Muscle of leg (tissue), 11 donors: ENCODE measurements around the gene LARP1. TPM values are rescaled to one million over a fixed set of nuclear protein-coding genes. Genes with fewer than 3 reads are reported as not detected.
A peak's percentile ranks its signal among the peaks of the same experiment; 100 is the strongest.

ENCODE experiments used
- DNase-seq: peaks from one replicate; pipeline ENCODE4 v3.0.0; 2013
- H3K27ac ChIP-seq: one replicate; pipeline ENCODE4 v1.5.1; 2013; ENCODE audit warnings: mild to moderate bottlenecking, low read length, control low read depth
- H3K27me3 ChIP-seq: one replicate; pipeline ENCODE4 v1.6.1; 2013; ENCODE audit warnings: low read length; ENCODE audit not compliant: control insufficient read depth, insufficient read depth
- H3K36me3 ChIP-seq: one replicate; pipeline ENCODE4 v1.6.1; 2013; ENCODE audit warnings: low read length; ENCODE audit not compliant: control insufficient read depth, insufficient read depth
- H3K4me1 ChIP-seq: one replicate; pipeline ENCODE4 v1.6.1; 2013; ENCODE audit warnings: low read length; ENCODE audit not compliant: control insufficient read depth, insufficient read depth
- H3K4me3 ChIP-seq: one replicate; pipeline ENCODE4 v1.5.1; 2013; ENCODE audit warnings: low read length, control low read depth
- H3K9me3 ChIP-seq: replicated peaks from 2 replicates; pipeline ENCODE4 v1.6.1; 2013; ENCODE audit warnings: low read depth, low read length; ENCODE audit not compliant: control insufficient read depth
- WGBS: methylation state at CpG from one replicate; pipeline ENCODE4 v1.1.5; 2013; ENCODE audit warnings: missing lambda C conversion rate; ENCODE audit not compliant: insufficient coverage; 5-methylcytosine and 5-hydroxymethylcytosine counted together
- polyA plus RNA-seq, 8 donors: library from polyadenylated mRNA; unstranded; fragments of 120-200 nt; gene quantifications; one replicate each; pipeline versions ENCODE4 v1.2.1 to v1.2.3, GENCODE V29; 2013; ENCODE audit warnings: inconsistent platforms in 1 of 8, low replicate concordance in 1 of 8; ENCODE audit not compliant: insufficient read length in 8 of 8, insufficient read depth in 1 of 8
- total RNA-seq: library from RNA; stranded (reverse); fragments of 120-200 nt; gene quantifications from one replicate; pipeline ENCODE4 v1.2.4, GENCODE V29; 2013

Gene LARP1
- total and polyA plus RNA-seq, 9 donors: 35.6 to 114 (median 85.0) TPM

- Histone ChIP-seq H3K36me3 (peaks cover 63% of the 10 kb centered on the region), H3K9me3 (no peaks in the 10 kb centered on the region), H3K4me3 (no peak overlapping the region), H3K4me1 (no peaks in the 10 kb centered on the region), H3K27ac (no peak overlapping the region), H3K27me3 (no peaks in the 10 kb centered on the region)
- DNase-seq: no peak
- no CpG with 5 or more reads among the region's 4 CpGs for WGBS
These were observed 51.0 kb downstream of the LARP1 start for GRCh38 chr5:154806176-154806575.

- H3K36me3 ChIP-seq: peaks cover 59% of the 10 kb centered on the region
- no peak overlapping the region for H3K4me3 ChIP-seq
- H3K27me3 ChIP-seq: no peaks in the 10 kb centered on the region
- no peaks in the 10 kb centered on the region for H3K4me1 ChIP-seq
- DNase-seq: no peak
- H3K9me3 ChIP-seq: no peaks in the 10 kb centered on the region
- no peak overlapping the region for H3K27ac ChIP-seq
- whole genome bisulfite sequencing: 89% methylated on average over 5 of the region's 7 CpGs
These were observed 56.1 kb downstream of the LARP1 start for GRCh38 chr5:154811239-154811638.

GRCh38 chr5:154811653-154812465, 56.7 kb downstream of the LARP1 start:
- Histone ChIP-seq H3K27ac (no peak overlapping the region), H3K36me3 (peaks cover 64% of the 10 kb centered on the region), H3K4me3 (no peak overlapping the region), H3K9me3 (no peaks in the 10 kb centered on the region), H3K4me1 (no peaks in the 10 kb centered on the region), H3K27me3 (no peaks in the 10 kb centered on the region)
- peak; percentile 63 for DNase-seq
- no CpG with 5 or more reads among the region's 3 CpGs for WGBS

- WGBS: 50% methylated on average over 2 of the region's 4 CpGs
- Histone ChIP-seq H3K27me3 (no peaks in the 10 kb centered on the region), H3K9me3 (no peaks in the 10 kb centered on the region), H3K27ac (no peak overlapping the region), H3K4me1 (no peaks in the 10 kb centered on the region), H3K36me3 (peaks cover 74% of the 10 kb centered on the region), H3K4me3 (no peak overlapping the region)
- no peak for DNase-seq
These were observed 58.0 kb downstream of the LARP1 start for GRCh38 chr5:154813158-154813557.

GRCh38 chr5:154813736-154814135, 58.6 kb downstream of the LARP1 start:
- H3K36me3 ChIP-seq: peaks cover 73% of the 10 kb centered on the region
- DNase-seq: no peak
- 77% methylated on average over 5 of the region's 10 CpGs for WGBS

GRCh38 chr5:154815025-154815424, 59.8 kb downstream of the LARP1 start:
- no peak for DNase-seq
- Histone ChIP-seq H3K4me3 (no peak overlapping the region), H3K9me3 (no peaks in the 10 kb centered on the region), H3K36me3 (peaks cover 84% of the 10 kb centered on the region), H3K27me3 (no peaks in the 10 kb centered on the region), H3K4me1 (no peaks in the 10 kb centered on the region), H3K27ac (no peak overlapping the region)
- WGBS: 94% methylated on average over 7 of the region's 11 CpGs

More at GRCh38 chr5:154813736-154814135, 58.6 kb downstream of the LARP1 start:
- Histone ChIP-seq H3K27ac (no peak overlapping the region), H3K4me3 (no peak overlapping the region), H3K4me1 (no peaks in the 10 kb centered on the region), H3K9me3 (no peaks in the 10 kb centered on the region), H3K27me3 (no peaks in the 10 kb centered on the region)

GRCh38 chr5:154815684-154816247, 60.6 kb downstream of the LARP1 start:
- H3K36me3 ChIP-seq: peaks cover 89% of the 10 kb centered on the region
- H3K27ac ChIP-seq: no peak overlapping the region
- WGBS: 70% methylated on average over 3 of the region's 5 CpGs
- H3K9me3 ChIP-seq: no peaks in the 10 kb centered on the region
- no peaks in the 10 kb centered on the region for H3K27me3 ChIP-seq
- DNase-seq: no peak
- no peaks in the 10 kb centered on the region for H3K4me1 ChIP-seq
- no peak overlapping the region for H3K4me3 ChIP-seq

- Histone ChIP-seq H3K27me3 (no peaks in the 10 kb centered on the region), H3K27ac (no peak overlapping the region), H3K9me3 (no peaks in the 10 kb centered on the region), H3K36me3 (peaks cover 90% of the 10 kb centered on the region), H3K4me1 (no peaks in the 10 kb centered on the region), H3K4me3 (no peak overlapping the region)
- no peak for DNase-seq
- whole genome bisulfite sequencing: 88% methylated on average over 1 of the region's 5 CpGs
These were observed 61.8 kb downstream of the LARP1 start for GRCh38 chr5:154816891-154817492.

GRCh38 chr5:154817815-154818214, 62.6 kb downstream of the LARP1 start:
- Histone ChIP-seq H3K27me3 (no peaks in the 10 kb centered on the region), H3K9me3 (no peaks in the 10 kb centered on the region), H3K4me1 (no peaks in the 10 kb centered on the region), H3K36me3 (peaks cover 95% of the 10 kb centered on the region), H3K27ac (no peak overlapping the region), H3K4me3 (no peak overlapping the region)
- DNase-seq: no peak
- no CpG with 5 or more reads among the region's 6 CpGs for WGBS

GRCh38 chr5:154818471-154819116, 63.4 kb downstream of the LARP1 start:
- Histone ChIP-seq H3K4me3 (no peak overlapping the region), H3K4me1 (no peaks in the 10 kb centered on the region), H3K27me3 (no peaks in the 10 kb centered on the region), H3K36me3 (peaks cover 95% of the 10 kb centered on the region), H3K27ac (no peak overlapping the region), H3K9me3 (no peaks in the 10 kb centered on the region)
- 88% methylated on average over 1 of the region's 2 CpGs for WGBS
- DNase-seq: no peak
